BLaER1 (cell line): ENCODE measurements around the gene BLOC1S5.
"Not testable (repeated sequence)": the region's sequence is repeated elsewhere in the genome, so short reads cannot be mapped to it uniquely, and the experiment has no call there.

Experiments
- H3K27ac ChIP-seq: shearing (Covaris generic); formaldehyde crosslinking; 2 replicates; pipeline ENCODE4 v1.8.1; 2022
- H3K27me3 ChIP-seq: shearing (Covaris generic); formaldehyde crosslinking; 2 replicates; pipeline ENCODE4 v1.8.1; 2022
- H3K36me3 ChIP-seq: shearing (Covaris generic); formaldehyde crosslinking; 2 replicates; pipeline ENCODE4 v1.8.1; 2022
- H3K4me1 ChIP-seq: shearing (Covaris generic); formaldehyde crosslinking; 2 replicates; pipeline ENCODE4 v1.8.1; 2022
- H3K4me2 ChIP-seq: shearing (Covaris generic); formaldehyde crosslinking; 2 replicates; pipeline ENCODE4 v1.8.1; 2022
- H3K4me3 ChIP-seq: shearing (Covaris generic); formaldehyde crosslinking; 2 replicates; pipeline ENCODE4 v1.8.1; 2022
- H3K9ac ChIP-seq: shearing (Covaris generic); formaldehyde crosslinking; 2 replicates; pipeline ENCODE4 v1.8.1; 2022
- H3K9me3 ChIP-seq: shearing (Covaris generic); formaldehyde crosslinking; 2 replicates; pipeline ENCODE4 v1.8.1; 2022
- H4K20me1 ChIP-seq: shearing (Covaris generic); formaldehyde crosslinking; 2 replicates; pipeline ENCODE4 v1.8.1; 2022
- Cebpa-rat ChIP-seq: shearing (Covaris generic); IDR thresholded peaks from 2 replicates; pipeline ENCODE4 v1.8.1; 2022

BLOC1S5 gene

DNA sequence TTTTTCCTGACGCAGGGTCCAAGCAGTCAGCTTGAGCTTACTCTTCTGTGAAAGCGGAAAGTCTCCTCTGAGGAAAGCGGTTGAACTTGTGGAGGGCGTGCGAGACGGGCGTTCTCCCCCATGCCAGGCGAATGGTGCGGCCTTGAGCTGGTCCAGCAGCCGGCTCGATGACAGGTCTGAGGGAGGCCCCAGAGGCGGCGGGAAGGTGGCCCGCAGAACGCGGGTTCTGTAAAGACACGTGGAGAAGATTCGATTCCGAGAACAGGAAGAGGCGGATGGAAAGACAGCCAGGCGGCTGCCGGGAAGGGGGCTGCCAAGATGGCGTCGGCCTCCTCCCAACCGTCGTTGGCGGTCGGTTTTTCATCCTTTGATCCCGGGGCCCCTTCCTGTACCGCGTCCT, 78.0 kb downstream of the BLOC1S5 start:
- TF ChIP-seq Cebpa-rat, result no peak
- no peak overlapping the region for H3K4me2 ChIP-seq
- H4K20me1 ChIP-seq, result no peaks in the 10 kb centered on the region
- no peaks in the 10 kb centered on the region for H3K4me1 ChIP-seq
- H3K4me3 ChIP-seq, result no peak overlapping the region
- peaks cover 20% of the 10 kb centered on the region for H3K9me3 ChIP-seq
- H3K36me3 ChIP-seq, result no peaks in the 10 kb centered on the region
- no peak overlapping the region for H3K27ac ChIP-seq
- no peaks in the 10 kb centered on the region for H3K27me3 ChIP-seq
- no peak overlapping the region for H3K9ac ChIP-seq

DNA sequence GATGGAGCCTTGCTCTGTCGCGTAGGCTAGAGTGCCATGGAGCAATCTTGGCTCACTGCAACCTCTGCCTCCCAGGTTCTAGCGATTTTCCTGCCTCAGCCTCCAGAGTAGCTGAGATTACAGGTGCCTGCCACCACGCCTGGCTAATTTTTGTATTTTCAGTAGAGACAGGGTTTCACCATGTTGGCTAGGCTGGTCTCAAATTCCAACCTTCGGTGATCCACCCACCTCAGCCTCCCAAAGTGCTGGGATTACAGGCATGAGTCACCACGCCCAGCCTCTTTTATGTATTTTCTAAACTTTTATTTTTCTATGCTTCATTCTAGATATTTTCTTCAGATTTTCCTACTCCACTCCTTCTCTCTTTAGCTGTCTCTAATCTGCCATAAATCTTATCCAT, 80.2 kb downstream of the BLOC1S5 start:
- not testable (repeated sequence) for H3K27ac ChIP-seq, H3K4me2 ChIP-seq, H3K4me3 ChIP-seq, H3K36me3 ChIP-seq, H3K9ac ChIP-seq, H3K4me1 ChIP-seq, H3K27me3 ChIP-seq, H4K20me1 ChIP-seq
- H3K9me3 ChIP-seq, result peaks cover 20% of the 10 kb centered on the region

DNA sequence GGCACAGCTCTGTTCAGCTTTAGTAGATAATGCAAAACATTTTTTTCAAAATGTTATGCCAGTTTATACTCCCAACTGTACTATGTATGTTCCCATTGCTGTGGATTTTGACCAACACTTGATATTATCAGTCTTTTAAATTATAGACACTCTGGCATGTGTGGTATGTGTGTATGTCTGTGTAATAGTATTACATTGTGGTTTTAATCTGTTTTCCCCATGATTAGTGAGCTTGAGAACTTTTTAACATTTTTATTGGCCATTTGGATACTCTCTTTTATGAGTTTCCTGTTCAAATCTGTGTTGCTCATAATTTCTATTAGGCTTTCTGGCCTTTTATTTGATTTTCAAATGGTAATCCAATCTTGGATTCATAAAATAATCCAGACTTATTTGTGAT, 84.4 kb downstream of the BLOC1S5 start:
- TF ChIP-seq Cebpa-rat, result no peak
- H3K9ac ChIP-seq, result no peak overlapping the region
- no peaks in the 10 kb centered on the region for H3K27me3 ChIP-seq

DNA sequence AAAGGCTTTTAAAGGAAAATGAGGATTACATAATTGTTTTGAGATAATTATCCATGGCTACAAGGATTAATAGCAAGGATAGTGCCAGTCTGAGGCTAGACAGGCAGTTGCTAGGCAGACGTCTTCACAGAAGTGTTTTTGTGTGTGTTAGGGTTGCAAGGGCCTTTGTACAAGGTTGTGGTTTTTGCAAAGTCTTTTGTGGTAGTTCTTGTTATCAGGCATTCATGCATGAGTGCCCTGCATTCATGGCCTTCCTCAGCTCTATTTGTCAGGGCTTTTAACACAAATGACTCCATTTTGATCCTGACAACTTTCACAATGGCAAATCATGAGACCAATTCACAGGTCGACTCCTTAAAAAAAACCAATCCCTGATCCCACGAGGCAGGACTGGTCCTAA, 85.5 kb downstream of the BLOC1S5 start:
- Histone ChIP-seq H3K27ac (no peak overlapping the region), H3K9me3 (no peaks in the 10 kb centered on the region), H3K4me3 (no peak overlapping the region), H3K4me2 (peak overlapping the region; percentile 64), H3K4me1 (peaks cover 17% of the 10 kb centered on the region), H4K20me1 (no peaks in the 10 kb centered on the region), H3K36me3 (no peaks in the 10 kb centered on the region), H3K27me3 (no peaks in the 10 kb centered on the region), H3K9ac (no peak overlapping the region)
- TF ChIP-seq Cebpa-rat, result no peak

More for the DNA sequence above, 84.4 kb downstream of the BLOC1S5 start:
- no peaks in the 10 kb centered on the region for H3K9me3 ChIP-seq
- no peaks in the 10 kb centered on the region for H4K20me1 ChIP-seq
- no peak overlapping the region for H3K4me3 ChIP-seq
- H3K36me3 ChIP-seq, result no peaks in the 10 kb centered on the region
- no peak overlapping the region for H3K4me2 ChIP-seq
- H3K27ac ChIP-seq, result no peak overlapping the region
- peaks cover 17% of the 10 kb centered on the region for H3K4me1 ChIP-seq

DNA sequence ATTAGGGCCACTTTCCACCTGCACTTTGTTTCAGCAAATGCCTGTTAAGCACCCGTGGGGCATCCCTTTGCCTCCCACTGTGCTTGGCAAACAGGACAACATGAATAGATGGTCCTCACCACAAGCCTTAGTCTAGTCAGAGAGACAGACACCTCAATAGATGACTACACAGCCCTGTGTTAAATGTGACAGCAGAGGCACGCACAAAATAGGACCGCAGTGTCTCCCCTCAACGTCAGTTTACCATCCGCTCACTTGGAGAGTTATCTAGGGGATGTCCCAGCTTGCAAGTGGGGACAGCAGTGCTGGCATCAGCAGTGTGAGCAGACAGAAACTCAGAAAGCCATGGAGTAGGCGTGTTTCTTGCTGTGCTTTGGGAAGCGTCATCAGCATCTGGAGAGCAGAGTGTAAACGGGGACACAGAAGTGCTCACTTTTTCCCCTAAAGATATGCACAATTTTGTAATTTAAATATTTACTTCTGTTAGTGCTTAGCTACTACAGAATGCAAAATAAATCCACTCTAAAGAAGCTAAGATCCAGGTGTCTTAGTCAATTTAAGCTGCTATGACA, 87.6 kb downstream of the BLOC1S5 start:
- TF ChIP-seq Cebpa-rat, result no peak
- no peaks in the 10 kb centered on the region for H3K9me3 ChIP-seq
- no peak overlapping the region for H3K27ac ChIP-seq
- H3K4me3 ChIP-seq, result no peak overlapping the region
- H3K4me2 ChIP-seq, result no peak overlapping the region
- H3K36me3 ChIP-seq, result no peaks in the 10 kb centered on the region
- H3K27me3 ChIP-seq, result no peaks in the 10 kb centered on the region
- peaks cover 17% of the 10 kb centered on the region for H3K4me1 ChIP-seq
- no peaks in the 10 kb centered on the region for H4K20me1 ChIP-seq
- H3K9ac ChIP-seq, result no peak overlapping the region

DNA sequence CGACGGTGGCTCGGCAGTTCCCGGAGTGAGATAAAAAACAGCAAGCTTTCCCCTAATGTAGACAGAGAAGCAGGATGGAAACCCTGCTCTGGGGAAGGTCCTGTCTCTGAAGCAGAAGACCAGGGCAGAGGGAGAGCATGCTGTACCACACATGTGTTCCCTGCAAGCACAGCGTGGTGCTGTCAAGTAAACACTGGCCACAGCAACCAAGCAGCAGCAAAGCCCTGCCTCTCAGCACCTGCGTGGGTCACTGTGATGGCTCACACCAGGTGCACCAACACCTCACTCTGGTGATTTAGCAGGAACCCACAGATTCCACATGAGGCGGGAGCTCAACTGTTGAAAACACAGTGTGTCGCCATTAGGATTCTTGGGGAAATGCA, 88.4 kb downstream of the BLOC1S5 start:
- H3K9me3 ChIP-seq, result no peaks in the 10 kb centered on the region
- no peaks in the 10 kb centered on the region for H4K20me1 ChIP-seq
- H3K27ac ChIP-seq, result no peak overlapping the region
- no peak overlapping the region for H3K9ac ChIP-seq
- TF ChIP-seq Cebpa-rat, result no peak
- peaks cover 17% of the 10 kb centered on the region for H3K4me1 ChIP-seq
- H3K4me2 ChIP-seq, result no peak overlapping the region
- no peak overlapping the region for H3K4me3 ChIP-seq
- no peaks in the 10 kb centered on the region for H3K36me3 ChIP-seq
- H3K27me3 ChIP-seq, result no peaks in the 10 kb centered on the region

DNA sequence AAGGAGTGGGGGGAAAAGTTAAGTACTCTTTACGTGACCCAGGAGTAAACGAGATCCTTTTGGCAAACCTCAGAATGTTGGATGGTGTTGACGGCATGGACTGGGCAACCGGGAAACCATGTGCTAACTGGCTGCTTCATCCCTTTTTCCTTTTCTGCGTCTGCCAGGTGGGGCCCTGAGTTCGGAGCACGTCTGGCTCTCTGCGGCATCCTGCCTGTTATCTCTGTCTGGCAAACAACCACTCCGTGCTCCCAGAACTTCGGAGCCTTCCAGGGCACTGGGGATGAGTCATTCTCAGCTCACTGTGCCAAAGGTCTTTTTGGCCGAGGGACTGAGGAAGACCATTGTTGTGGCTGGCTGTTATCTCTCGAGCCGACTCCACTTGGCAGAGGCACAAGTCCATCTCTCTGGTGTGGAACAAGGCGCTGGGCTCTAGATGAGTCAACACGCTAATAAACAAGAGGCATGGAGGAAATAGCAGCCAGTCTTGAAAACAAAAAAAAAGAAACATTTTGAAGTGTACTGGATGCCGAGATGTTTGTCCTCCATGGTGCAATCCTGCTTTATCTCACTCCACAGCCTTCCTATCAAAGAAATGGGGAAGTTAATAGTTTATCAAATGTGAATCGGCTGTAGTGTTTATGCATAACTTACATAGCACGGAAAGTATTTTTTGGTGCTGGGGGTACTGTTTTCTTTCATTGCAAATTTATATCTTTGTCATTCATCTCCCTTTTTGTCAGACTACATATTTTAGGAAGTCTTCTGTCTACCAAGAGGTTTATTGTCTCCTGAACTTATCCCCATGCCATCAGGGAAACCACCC, 89.0 kb downstream of the BLOC1S5 start:
- Histone ChIP-seq H3K4me2 (no peak overlapping the region), H3K9me3 (peaks cover 5% of the 10 kb centered on the region), H3K4me1 (peaks cover 17% of the 10 kb centered on the region), H4K20me1 (no peaks in the 10 kb centered on the region), H3K27ac (no peak overlapping the region), H3K9ac (no peak overlapping the region), H3K4me3 (no peak overlapping the region), H3K36me3 (no peaks in the 10 kb centered on the region), H3K27me3 (no peaks in the 10 kb centered on the region)
- TF ChIP-seq Cebpa-rat, result no peak

DNA sequence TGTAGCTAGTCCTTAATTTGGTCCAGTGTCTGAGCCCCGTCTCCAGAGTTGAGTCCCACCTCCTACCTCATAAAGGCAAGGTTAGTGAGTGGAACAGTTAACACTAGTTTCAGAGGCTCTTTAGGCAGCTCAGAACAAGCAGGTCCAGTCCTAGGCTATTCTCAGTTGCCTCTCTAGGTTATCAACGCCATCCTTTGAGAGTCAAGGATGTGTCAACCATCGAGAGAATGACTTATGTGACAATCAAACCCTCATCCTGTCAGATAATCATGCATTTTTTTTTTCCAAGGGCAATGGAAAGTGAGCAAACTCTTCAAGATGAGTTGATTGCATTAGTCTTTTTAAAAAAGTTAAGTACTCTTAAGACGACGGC, 89.6 kb downstream of the BLOC1S5 start:
- Histone ChIP-seq H3K9me3 (peaks cover 11% of the 10 kb centered on the region), H3K27me3 (no peaks in the 10 kb centered on the region), H3K27ac (no peak overlapping the region), H3K4me2 (no peak overlapping the region), H4K20me1 (no peaks in the 10 kb centered on the region), H3K4me1 (peaks cover 17% of the 10 kb centered on the region), H3K36me3 (no peaks in the 10 kb centered on the region), H3K4me3 (no peak overlapping the region), H3K9ac (no peak overlapping the region)
- no peak for TF ChIP-seq Cebpa-rat

DNA sequence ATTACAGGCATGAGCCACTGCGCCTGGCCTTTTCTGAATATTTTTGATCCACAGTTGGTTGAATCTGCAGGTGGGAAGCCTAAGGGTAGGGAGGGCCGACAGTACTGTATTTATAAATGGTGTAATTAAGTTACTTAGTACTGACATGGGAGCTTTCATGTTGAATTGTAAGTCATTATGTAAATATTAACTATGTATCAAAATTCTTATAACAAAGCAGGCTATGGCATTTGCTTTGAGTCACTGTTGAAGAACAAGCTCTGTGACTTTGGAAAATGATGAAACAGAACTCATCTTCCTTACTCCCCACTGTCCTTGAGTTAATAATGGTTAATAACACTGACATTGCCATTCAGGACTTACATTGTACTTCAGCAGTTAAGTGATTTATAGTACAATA, 90.6 kb downstream of the BLOC1S5 start:
- Histone ChIP-seq H3K4me2 (no peak overlapping the region), H3K27ac (no peak overlapping the region), H3K9ac (no peak overlapping the region), H3K9me3 (peaks cover 11% of the 10 kb centered on the region), H3K27me3 (no peaks in the 10 kb centered on the region), H4K20me1 (no peaks in the 10 kb centered on the region), H3K36me3 (no peaks in the 10 kb centered on the region), H3K4me1 (peaks cover 9% of the 10 kb centered on the region), H3K4me3 (no peak overlapping the region)
- TF ChIP-seq Cebpa-rat, result no peak

DNA sequence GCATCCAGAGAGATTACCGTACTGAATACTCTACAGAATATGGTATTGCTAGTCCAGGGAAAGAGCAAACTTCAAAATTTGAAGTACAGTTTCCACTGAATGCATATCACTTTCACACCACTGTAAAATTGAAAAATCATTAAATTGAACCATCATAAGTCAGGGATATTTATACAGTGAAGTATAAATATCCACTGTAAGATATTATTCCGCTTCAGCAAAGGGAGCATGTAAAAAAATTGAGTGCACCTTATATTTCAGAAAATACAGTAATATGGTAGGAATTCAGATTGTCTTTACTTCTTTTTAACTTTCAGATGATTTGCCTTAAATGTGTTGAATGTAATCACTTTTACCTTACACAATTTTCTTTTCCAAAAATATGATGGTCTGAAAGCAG, 92.7 kb downstream of the BLOC1S5 start:
- no peak overlapping the region for H3K4me2 ChIP-seq
- H4K20me1 ChIP-seq, result no peaks in the 10 kb centered on the region
- H3K9me3 ChIP-seq, result peaks cover 11% of the 10 kb centered on the region
- H3K27ac ChIP-seq, result no peak overlapping the region
- H3K27me3 ChIP-seq, result no peaks in the 10 kb centered on the region
- no peak overlapping the region for H3K9ac ChIP-seq
- no peak overlapping the region for H3K4me3 ChIP-seq
- no peaks in the 10 kb centered on the region for H3K36me3 ChIP-seq
- no peaks in the 10 kb centered on the region for H3K4me1 ChIP-seq
- no peak for TF ChIP-seq Cebpa-rat
